Measurements from ENCODE around the gene TRAK2. TPM values are rescaled to one million over a fixed set of nuclear protein-coding genes. Genes with fewer than 3 reads are reported as not detected.

TRAK2 gene
- total and polyA plus RNA-seq, 2 of the 13 experiments (the other 11 are each of a cell fraction or from before 2014, with no cell fraction given): 7.7 to 21.0 TPM

DNA sequence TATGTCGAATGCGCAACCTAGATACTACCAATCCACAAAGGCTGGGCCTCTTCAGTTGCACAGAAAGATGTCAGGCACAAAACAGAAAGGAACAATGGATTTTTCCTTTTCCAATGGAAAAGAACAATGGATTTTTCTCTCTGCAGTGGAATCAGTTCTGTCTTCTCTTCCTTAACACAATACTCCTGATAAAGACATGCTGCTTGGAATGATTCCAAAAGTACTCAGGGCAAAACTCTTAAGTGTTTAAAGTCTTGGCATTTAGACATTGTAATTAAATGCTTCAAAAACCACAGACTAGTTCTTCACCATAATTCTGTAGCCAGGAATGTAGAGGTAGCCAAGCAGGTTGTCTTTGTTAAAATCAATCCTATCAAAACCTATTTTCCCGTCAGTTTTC lies 47.4 kb downstream of the TRAK2 start:
- no peaks in the 10 kb centered on the region for H3K9me3 ChIP-seq (ENCODE audit: low read length)
- BruUV-seq (replicated peaks): no TSS peak
- H3K4me2 ChIP-seq (ENCODE audit: low read depth, low read length): no peak overlapping the region
- intact Hi-C loops (cut with micrococcal nuclease; ENCODE audit: unreplicated experiment) (no loop called here), in situ Hi-C loops (cut with HindIII; ENCODE audit: extremely low pct_ligation_motif_present, low pct_unique_long_range_greater_than_20kb) (no loop called here)
- H2AFZ ChIP-seq (ENCODE audit: low read length): no peak overlapping the region
- peaks cover 0 to 11% of the 10 kb centered on the region in 2 experiments; a peak in 2 of 5 replicates for H3K36me3 ChIP-seq (replicated peaks in 1 of 2; ENCODE audit: control insufficient read depth in 1 of 2, insufficient read depth in 2 of 2, low read length in 2 of 2)
- H3K79me2 ChIP-seq (ENCODE audit: insufficient read depth, low read length): no peaks in the 10 kb centered on the region
- H3K4me3 ChIP-seq (replicated peaks in 1 of 3; ENCODE audit: insufficient read depth in 1 of 3, low read depth in 2 of 3, low read length in 3 of 3): no peak overlapping the region
- H3K27ac ChIP-seq (ENCODE audit: extremely low read length, insufficient read depth, low read length): no peak overlapping the region
- TF ChIP-seq HMG20A (CRISPR knock-in tag; IDR thresholded peaks at IDR 0.05; ENCODE audit: borderline replicate concordance) (no peak), CREB1 (IDR thresholded peaks at IDR 0.05) (no peak), CREB1 (CRISPR knock-in tag; IDR thresholded peaks at IDR 0.05) (no peak), ZIK1 (CRISPR knock-in tag; IDR thresholded peaks at IDR 0.05; ENCODE audit: borderline replicate concordance, low read depth) (no peak), TCF7 (IDR thresholded peaks at IDR 0.05; ENCODE audit: low read depth) (no peak), GFI1 (CRISPR knock-in tag; IDR thresholded peaks at IDR 0.05; ENCODE audit: borderline replicate concordance) (no peak), NFE2 (CRISPR knock-in tag; IDR thresholded peaks at IDR 0.05) (no peak), E2F1 (CRISPR knock-in tag; IDR thresholded peaks at IDR 0.05) (no peak), NCOA2 (CRISPR knock-in tag; IDR thresholded peaks at IDR 0.05) (no peak), ZC3H4 (CRISPR knock-in tag; IDR thresholded peaks at IDR 0.05; ENCODE audit: borderline replicate concordance) (no peak), ZMYM4 (CRISPR knock-in tag; IDR thresholded peaks at IDR 0.05) (no peak), ZNF260 (CRISPR knock-in tag; IDR thresholded peaks at IDR 0.05; ENCODE audit: borderline replicate concordance, low read depth) (no peak), ZNF562 (CRISPR knock-in tag; IDR thresholded peaks at IDR 0.05; ENCODE audit: borderline replicate concordance) (no peak), BHLHE40 (IDR thresholded peaks at IDR 0.05; ENCODE audit: low read length) (no peak), MBD4 (IDR thresholded peaks at IDR 0.05; ENCODE audit: borderline replicate concordance, low read length) (no peak), ZKSCAN8 (CRISPR knock-in tag; IDR thresholded peaks at IDR 0.05; ENCODE audit: borderline replicate concordance) (no peak), PAF1 (CRISPR knock-in tag; IDR thresholded peaks at IDR 0.05) (no peak)
- TF ChIP-seq, protein P1, sequence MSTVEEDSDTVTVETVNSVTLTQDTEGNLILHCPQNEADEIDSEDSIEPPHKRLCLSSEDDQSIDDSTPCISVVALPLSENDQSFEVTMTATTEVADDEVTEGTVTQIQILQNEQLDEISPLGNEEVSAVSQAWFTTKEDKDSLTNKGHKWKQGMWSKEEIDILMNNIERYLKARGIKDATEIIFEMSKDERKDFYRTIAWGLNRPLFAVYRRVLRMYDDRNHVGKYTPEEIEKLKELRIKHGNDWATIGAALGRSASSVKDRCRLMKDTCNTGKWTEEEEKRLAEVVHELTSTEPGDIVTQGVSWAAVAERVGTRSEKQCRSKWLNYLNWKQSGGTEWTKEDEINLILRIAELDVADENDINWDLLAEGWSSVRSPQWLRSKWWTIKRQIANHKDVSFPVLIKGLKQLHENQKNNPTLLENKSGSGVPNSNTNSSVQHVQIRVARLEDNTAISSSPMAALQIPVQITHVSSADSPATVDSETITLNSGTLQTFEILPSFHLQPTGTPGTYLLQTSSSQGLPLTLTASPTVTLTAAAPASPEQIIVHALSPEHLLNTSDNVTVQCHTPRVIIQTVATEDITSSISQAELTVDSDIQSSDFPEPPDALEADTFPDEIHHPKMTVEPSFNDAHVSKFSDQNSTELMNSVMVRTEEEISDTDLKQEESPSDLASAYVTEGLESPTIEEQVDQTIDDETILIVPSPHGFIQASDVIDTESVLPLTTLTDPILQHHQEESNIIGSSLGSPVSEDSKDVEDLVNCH (CRISPR knock-in tag; IDR thresholded peaks at IDR 0.05): no peak
- TF ChIP-seq, protein P2, sequence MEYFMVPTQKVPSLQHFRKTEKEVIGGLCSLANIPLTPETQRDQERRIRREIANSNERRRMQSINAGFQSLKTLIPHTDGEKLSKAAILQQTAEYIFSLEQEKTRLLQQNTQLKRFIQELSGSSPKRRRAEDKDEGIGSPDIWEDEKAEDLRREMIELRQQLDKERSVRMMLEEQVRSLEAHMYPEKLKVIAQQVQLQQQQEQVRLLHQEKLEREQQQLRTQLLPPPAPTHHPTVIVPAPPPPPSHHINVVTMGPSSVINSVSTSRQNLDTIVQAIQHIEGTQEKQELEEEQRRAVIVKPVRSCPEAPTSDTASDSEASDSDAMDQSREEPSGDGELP (IDR thresholded peaks at IDR 0.05; ENCODE audit: borderline replicate concordance, low read depth): no peak
- TF ChIP-seq, protein P3, sequence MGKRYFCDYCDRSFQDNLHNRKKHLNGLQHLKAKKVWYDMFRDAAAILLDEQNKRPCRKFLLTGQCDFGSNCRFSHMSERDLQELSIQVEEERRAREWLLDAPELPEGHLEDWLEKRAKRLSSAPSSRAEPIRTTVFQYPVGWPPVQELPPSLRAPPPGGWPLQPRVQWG (CRISPR knock-in tag; IDR thresholded peaks at IDR 0.05; ENCODE audit: borderline replicate concordance, low read depth): no peak
- no peak for FAIRE-seq
- CTCF ChIA-PET (ENCODE audit: low intra/inter-chr PET ratio, low total read pairs): no interaction called here
- ATAC-seq: no peak
- H3K9ac ChIP-seq (ENCODE audit: insufficient read depth, low read depth, low read length): no peak overlapping the region
- 97% methylated on average over 3 of the region's 3 CpGs for WGBS (ENCODE audit: low lambda C conversion rate)
- POLR2A ChIA-PET: interaction anchor here (0.8 kb wide), 1 partner anchor 47 kb away, joined by 3 read pairs; the partner anchor contains the start of genes STRADB and TRAK2
- H3K27me3 ChIP-seq (ENCODE audit: control insufficient read depth in 1 of 2, insufficient read depth in 2 of 2, low read length in 2 of 2): no peaks in the 10 kb centered on the region
- no peaks in the 10 kb centered on the region for H4K20me1 ChIP-seq (ENCODE audit: insufficient read depth, low read length)
- H3K4me1 ChIP-seq (ENCODE audit: insufficient read depth, low read length): peaks cover 25% of the 10 kb centered on the region
- no peak for DNase-seq (ENCODE audit: low spot score)

Data from HepG2 (cell line).